GM18517 (cell line): Measurements from ENCODE around the gene SPAM1.
"Not testable (repeated sequence)": the region's sequence is repeated elsewhere in the genome, so short reads cannot be mapped to it uniquely, and the experiment has no call there.

Experiments
- ATAC-seq: cut with Tn5 transposase; IDR thresholded peaks from one replicate; pipeline ENCODE4 v1.9.1; 2021; ENCODE audit warnings: mild to moderate bottlenecking, moderate library complexity; ENCODE audit not compliant: unreplicated experiment

Gene SPAM1, protein sequence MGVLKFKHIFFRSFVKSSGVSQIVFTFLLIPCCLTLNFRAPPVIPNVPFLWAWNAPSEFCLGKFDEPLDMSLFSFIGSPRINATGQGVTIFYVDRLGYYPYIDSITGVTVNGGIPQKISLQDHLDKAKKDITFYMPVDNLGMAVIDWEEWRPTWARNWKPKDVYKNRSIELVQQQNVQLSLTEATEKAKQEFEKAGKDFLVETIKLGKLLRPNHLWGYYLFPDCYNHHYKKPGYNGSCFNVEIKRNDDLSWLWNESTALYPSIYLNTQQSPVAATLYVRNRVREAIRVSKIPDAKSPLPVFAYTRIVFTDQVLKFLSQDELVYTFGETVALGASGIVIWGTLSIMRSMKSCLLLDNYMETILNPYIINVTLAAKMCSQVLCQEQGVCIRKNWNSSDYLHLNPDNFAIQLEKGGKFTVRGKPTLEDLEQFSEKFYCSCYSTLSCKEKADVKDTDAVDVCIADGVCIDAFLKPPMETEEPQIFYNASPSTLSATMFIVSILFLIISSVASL

DNA sequence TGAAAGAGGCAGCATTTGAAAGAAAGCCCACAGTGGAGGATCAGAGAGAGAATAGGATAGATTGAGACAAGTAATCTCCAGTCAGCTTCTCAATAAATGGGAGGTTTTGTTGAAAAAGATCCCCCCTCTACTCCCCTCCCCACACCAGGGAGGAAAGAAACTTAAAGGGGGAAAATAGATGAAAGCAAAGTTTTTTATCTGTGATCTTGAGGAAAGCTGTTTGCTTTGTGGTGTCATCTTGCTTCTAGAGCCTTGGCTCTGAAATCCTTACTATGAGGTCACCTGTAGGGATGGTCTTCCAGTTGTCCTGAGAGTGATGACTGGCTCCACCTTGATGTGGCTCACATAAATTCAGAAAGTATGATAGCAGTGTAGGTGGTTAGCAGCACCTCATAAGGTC is at the start of gene SPAM1:
Gene SPAM1, plus strand, starts transcription at position 301 of the 400 bp plus-strand sequence. CDS start 28,330 bp downstream, outside the sequence.
- no peak for ATAC-seq

- ATAC-seq = no peak
These were observed 48.3 kb upstream of the SPAM1 start for GRCh38 chr7:123876557-123877256.

DNA sequence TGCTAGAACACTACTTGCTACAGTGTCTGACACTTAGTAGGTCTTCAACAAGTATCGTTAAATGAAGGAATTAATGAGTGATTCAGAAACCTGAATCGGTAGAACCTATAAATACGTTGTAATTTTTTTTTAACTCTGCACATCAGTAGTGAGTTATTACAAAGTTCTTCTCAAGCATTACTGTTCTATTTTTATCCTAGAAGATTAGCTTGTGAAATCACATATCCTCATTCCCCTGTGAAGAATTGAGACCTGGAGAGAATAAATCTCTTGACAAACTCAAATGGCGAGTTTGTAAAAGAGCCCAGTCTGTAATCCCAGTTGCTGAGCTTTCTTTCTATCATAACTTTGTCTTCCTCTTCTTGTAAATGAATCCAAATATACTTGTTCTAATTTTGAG is 45.4 kb upstream of the SPAM1 start:
- ATAC-seq = no peak

- ATAC-seq = no peak
These were observed 43.7 kb upstream of the SPAM1 start for GRCh38 chr7:123881300-123881699.

- ATAC-seq = no peak
These were observed 41.9 kb upstream of the SPAM1 start for GRCh38 chr7:123883154-123883553.

DNA sequence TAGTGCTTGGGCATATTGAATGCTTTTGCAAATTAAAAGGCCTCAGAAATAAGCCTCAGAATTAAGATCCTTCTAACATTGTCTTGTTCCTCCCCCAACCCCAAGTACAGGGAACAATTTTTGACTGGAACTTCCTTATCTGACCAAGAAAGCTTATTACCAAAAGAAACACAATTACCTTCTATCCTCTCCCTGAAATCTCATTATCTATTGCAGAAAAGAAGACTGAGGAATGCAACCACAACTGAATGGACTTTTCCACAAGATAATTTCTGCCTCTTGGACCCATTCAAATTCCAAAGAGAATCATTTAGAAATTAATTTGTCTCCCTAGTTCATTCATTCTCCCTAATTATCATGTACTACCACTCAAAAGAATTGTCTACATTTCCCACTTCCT is 36.8 kb upstream of the SPAM1 start:
- ATAC-seq = no peak

DNA sequence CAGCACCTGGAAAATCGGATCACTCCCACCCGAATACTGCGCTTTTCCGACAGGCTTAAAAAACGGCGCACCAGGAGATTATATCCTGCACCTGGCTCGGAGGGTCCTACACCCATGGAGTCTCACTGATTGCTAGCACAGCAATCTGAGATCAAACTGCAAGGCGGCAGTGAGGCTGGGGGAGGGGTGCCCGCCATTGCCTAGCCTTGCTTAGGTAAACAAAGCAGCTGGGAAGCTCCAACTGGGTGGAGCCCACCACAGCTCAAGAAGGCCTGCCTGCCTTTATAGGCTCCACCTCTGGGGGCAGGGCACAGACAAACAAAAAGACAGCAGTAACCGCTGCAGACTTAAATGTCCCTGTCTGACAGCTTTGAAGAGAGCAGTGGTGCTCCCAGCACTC is 30.3 kb upstream of the SPAM1 start:
- ATAC-seq = not testable (repeated sequence)

GRCh38 chr7:123901101-123901500 is 23.9 kb upstream of the SPAM1 start:
- ATAC-seq = no peak

GRCh38 chr7:123905714-123906113 is 19.3 kb upstream of the SPAM1 start:
- no peak for ATAC-seq

DNA sequence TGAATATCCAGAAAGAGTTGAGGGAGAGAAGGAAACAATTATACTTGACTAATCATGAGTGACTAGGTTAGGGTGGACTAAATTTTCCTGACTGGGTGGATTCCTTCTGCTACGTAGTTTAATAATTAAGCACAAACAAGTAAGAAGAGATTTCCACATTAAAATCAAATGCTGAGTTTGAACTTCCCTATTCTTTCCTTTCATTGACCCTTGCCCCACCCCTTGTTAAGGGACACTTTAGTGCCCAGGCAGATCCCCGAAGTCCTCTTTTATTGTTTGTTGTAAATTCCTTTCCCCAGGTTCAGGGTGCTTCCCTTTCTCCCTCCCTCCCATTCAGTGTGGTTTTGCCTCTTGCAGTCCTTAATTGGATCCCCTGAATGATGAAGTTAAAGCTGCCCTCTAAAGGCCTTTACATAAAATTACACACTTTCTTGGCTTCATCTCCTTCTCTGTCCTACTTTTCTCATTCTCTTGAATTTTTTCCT is 8.8 kb upstream of the SPAM1 start:
- no peak for ATAC-seq

DNA sequence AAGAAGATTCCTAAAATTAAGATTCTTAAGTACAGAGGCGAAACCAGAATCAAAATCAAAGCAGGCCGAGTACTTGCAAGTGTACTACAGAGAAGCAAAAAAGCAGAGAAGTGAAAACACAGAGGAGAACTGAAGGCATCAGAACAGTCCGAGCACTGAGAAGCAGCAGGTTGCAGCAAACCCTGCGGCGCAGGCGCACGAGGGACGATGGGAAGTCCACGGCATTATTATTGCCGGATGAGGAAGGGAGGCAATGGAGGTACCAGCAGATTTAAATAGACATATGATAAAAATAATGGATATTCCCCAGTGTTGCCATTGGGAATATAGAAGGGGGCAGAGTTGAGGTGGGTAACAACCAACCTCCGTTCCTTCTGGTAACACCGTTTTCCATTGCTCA is 7.2 kb upstream of the SPAM1 start:
- ATAC-seq = no peak

- no peak for ATAC-seq
These were observed 6.7 kb upstream of the SPAM1 start for GRCh38 chr7:123918309-123918708.

DNA sequence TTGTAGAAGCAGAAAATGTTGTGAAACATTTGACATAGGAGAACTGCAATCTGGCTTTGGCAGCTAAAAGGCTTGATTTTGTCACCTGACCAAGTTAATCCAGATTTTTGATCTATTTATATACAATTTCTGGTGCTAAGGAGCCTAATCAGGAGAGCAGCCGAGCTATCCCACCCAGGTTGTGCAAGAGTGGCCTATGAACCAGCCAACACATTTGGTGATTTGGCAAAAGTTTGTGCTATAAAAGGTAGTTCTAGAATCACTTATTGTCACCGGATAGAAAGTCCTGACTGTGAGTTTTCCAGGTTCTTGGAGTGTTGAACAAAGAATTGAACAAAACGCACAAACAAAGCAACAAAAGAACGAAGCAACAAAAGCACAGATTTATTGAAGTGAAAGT is 1.4 kb upstream of the SPAM1 start:
- ATAC-seq = no peak

DNA sequence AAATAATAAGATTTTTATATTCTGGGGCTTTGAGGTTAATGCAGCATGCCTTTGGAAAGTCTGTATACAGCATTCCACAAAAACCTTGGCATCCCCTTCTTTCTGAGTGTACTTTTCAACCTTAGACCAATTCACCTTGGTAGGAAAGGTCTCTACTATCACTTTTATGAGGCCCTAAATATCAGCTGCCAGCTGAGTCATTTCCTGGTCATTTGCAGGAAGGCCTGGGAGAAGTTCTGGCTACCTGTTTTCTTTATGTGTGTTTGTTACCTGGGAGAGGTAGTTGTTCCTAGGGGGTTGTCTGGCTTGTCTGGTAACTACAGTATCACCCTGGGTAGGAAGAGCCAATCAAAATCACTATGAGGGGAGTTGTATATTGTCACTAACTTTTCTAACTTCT is 4.1 kb downstream of the SPAM1 start:
- ATAC-seq = no peak

DNA sequence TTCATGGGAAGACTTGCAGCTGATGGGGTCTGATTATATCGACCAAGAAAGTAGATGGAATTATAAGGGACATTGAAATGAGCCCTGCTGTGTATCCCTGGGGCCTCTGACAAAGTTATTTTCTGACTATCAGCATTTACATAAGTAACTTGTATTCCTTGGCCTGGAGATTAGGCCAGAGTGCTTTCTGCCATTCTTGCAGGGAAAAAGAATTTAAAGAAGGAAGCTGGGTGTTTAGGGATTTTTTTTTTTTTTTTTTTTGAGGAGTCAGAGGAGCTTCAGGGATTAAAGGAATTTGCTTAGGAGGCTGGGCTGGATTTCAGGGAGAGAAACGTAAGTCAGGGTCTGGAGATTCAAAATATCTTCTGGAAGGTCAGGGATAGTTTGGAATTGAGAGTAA is 4.6 kb downstream of the SPAM1 start:
- no peak for ATAC-seq

GRCh38 chr7:123935436-123936381 is 10.7 kb downstream of the SPAM1 start:
- ATAC-seq = no peak

DNA sequence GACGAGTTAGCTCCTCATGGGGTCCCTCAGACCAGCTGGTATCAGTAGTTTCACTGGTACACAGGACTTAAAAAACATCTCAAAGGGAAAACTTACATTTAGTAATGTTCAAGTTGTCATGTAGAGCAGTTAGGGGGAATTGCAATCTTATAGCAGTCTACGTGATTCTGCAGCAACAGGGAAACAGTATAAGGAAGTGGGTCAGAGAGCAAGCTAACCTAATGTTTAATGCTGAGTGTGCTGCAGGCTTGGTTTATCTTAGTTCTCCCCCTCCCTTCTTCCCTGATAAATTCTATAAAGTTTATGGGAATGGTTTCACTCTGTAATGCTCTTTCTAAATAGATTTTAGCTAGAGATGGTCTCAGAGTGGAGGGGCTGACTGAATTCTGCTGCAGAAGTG is 11.3 kb downstream of the SPAM1 start:
- no peak for ATAC-seq

- ATAC-seq = no peak
These were observed 14.7 kb downstream of the SPAM1 start for GRCh38 chr7:123939784-123940183.

- ATAC-seq = no peak
These were observed 16.5 kb downstream of the SPAM1 start for GRCh38 chr7:123941391-123942180.

GRCh38 chr7:123944395-123944794 is 19.4 kb downstream of the SPAM1 start:
- no peak for ATAC-seq
